ENCODE measurements around the gene BOD1. TPM values are rescaled to one million over a fixed set of nuclear protein-coding genes. Genes with fewer than 3 reads are reported as not detected.

Gene BOD1
- total RNA-seq, 4 donors from 2014 or later: 101 to 157 (median 117) TPM

- intact Hi-C loops (cut with DNase I; ENCODE audit: low total_unique reads): loop anchor here (1.0 kb wide), 2 partner anchors 123 to 278 kb away; no protein-coding TSS in a partner anchor
- ATAC-seq (peak in 1 of 2 donors; percentile 12), DNase-seq (no peak)
- no peak for TF ChIP-seq POLR2A (IDR thresholded peaks at IDR 0.05)
- no peak for TF ChIP-seq CTCF (IDR thresholded peaks at IDR 0.05 in 4 of 5, conservative IDR thresholded peaks at IDR 0.05 in 1 of 5)
- Histone ChIP-seq H3K9me3 (no peaks in the 10 kb centered on the region), H3K27ac (no peak overlapping the region), H3K4me1 (peaks cover 5 to 7% of the 10 kb centered on the region in 2 donors), H3K36me3 (no peaks in the 10 kb centered on the region), H3K27me3 (no peaks in the 10 kb centered on the region), H3K4me3 (peak overlapping the region in 3 of 4 donors; percentile 25 to 29 (median 28))
- in situ Hi-C loops (cut with MboI; ENCODE audit: low sequenced_read_pairs in 4 of 4): loop anchor here in 1 of 4 donors (5.0 kb wide), 1 partner anchor 275 kb away; no protein-coding TSS in a partner anchor
Measured at GRCh38 chr5:173572431-173573125, 43.9 kb downstream of the BOD1 start.

- no peak for TF ChIP-seq CTCF (IDR thresholded peaks at IDR 0.05 in 4 of 5, conservative IDR thresholded peaks at IDR 0.05 in 1 of 5)
- TF ChIP-seq POLR2A (IDR thresholded peaks at IDR 0.05): no peak
- no peaks in the 10 kb centered on the region for H3K9me3 ChIP-seq
- ATAC-seq (no peak), DNase-seq (no peak)
- no peaks in the 10 kb centered on the region for H3K27me3 ChIP-seq
- H3K4me1 ChIP-seq: peaks cover 5 to 7% of the 10 kb centered on the region in 2 donors
- no peaks in the 10 kb centered on the region for H3K36me3 ChIP-seq
- intact Hi-C loops (cut with DNase I; ENCODE audit: low total_unique reads): no loop called here
- H3K27ac ChIP-seq: no peak overlapping the region
- in situ Hi-C loops (cut with MboI; ENCODE audit: low sequenced_read_pairs in 4 of 4): loop anchor here in 1 of 4 donors (5.0 kb wide), 1 partner anchor 273 kb away; no protein-coding TSS in a partner anchor
- H3K4me3 ChIP-seq: no peak overlapping the region
Measured at GRCh38 chr5:173570321-173571090, 45.9 kb downstream of the BOD1 start.

- Histone ChIP-seq H3K9me3 (no peaks in the 10 kb centered on the region), H3K27me3 (no peaks in the 10 kb centered on the region), H3K4me3 (no peak overlapping the region), H3K27ac (no peak overlapping the region), H3K36me3 (no peaks in the 10 kb centered on the region), H3K4me1 (peaks cover 5 to 7% of the 10 kb centered on the region in 2 donors)
- TF ChIP-seq CTCF (IDR thresholded peaks at IDR 0.05 in 4 of 5, conservative IDR thresholded peaks at IDR 0.05 in 1 of 5): no peak
- TF ChIP-seq POLR2A (IDR thresholded peaks at IDR 0.05): no peak
- DNase-seq: no peak
- ATAC-seq: no peak
- in situ Hi-C loops (cut with MboI; ENCODE audit: low sequenced_read_pairs in 4 of 4): loop anchor here in 1 of 4 donors (10.0 kb wide), 1 partner anchor 134 kb away; no protein-coding TSS in a partner anchor
- intact Hi-C loops (cut with DNase I; ENCODE audit: low total_unique reads): no loop called here
Measured at GRCh38 chr5:173568703-173569102, 47.7 kb downstream of the BOD1 start.

- ATAC-seq: no peak
- in situ Hi-C loops (cut with MboI; ENCODE audit: low sequenced_read_pairs in 4 of 4): loop anchor here in 1 of 4 donors (10.0 kb wide), 1 partner anchor 133 kb away; no protein-coding TSS in a partner anchor
Measured at GRCh38 chr5:173568128-173568527, 48.3 kb downstream of the BOD1 start.

More at GRCh38 chr5:173568128-173568527, 48.3 kb downstream of the BOD1 start:
- no peak for DNase-seq
- no peaks in the 10 kb centered on the region for H3K9me3 ChIP-seq
- no peak for TF ChIP-seq CTCF (IDR thresholded peaks at IDR 0.05 in 4 of 5, conservative IDR thresholded peaks at IDR 0.05 in 1 of 5)
- TF ChIP-seq POLR2A (IDR thresholded peaks at IDR 0.05): no peak
- no peaks in the 10 kb centered on the region for H3K27me3 ChIP-seq
- H3K36me3 ChIP-seq: no peaks in the 10 kb centered on the region
- H3K27ac ChIP-seq: no peak overlapping the region
- intact Hi-C loops (cut with DNase I; ENCODE audit: low total_unique reads): no loop called here
- peaks cover 5 to 7% of the 10 kb centered on the region in 2 donors for H3K4me1 ChIP-seq
- no peak overlapping the region for H3K4me3 ChIP-seq
